GM21737 (cell line): ENCODE data around the gene CNTN5.

Source experiments
- ATAC-seq: cut with Tn5 transposase; IDR thresholded peaks from one replicate; pipeline ENCODE4 v1.9.1; 2021; ENCODE audit warnings: mild to moderate bottlenecking, moderate library complexity; ENCODE audit not compliant: unreplicated experiment

CNTN5 gene

DNA sequence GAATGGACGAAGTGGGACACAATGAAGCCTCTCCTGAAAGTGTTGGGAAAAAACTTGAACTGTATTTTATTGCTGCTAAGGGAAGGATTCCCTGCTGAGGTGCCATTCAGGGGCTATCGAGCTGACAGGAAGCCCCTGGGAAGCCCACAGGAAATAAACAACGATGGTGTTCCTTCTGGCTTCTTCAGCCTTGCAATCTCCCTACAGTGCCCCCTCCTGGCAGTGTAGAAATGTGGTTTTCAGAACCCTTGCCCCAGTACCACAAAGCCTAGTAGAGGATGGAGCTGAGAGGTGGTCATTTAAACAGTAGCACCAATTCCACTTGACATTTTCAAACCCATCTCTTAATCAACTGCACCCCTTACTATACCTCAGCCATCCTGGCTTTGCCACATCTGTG, 989.6 kb downstream of the CNTN5 start:
- ATAC-seq: no peak

DNA sequence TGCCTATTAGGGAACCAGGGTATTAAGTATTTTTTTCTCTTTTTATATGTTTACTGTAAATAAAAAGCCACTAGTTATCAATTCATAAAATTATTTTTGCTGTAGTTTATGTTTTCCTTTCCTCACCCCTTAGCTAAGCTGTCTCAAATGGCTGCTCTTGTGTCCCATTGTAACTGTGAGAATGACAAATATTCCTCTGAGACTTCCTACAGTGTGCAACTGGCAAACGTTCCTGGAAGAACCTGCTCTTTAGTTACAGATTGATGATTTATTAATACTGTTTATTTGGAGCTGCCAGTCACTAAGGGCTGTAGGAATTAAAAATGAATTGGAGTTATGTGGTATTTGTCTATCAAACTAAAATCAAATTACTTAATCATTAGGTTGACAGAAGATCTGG, 990.9 kb downstream of the CNTN5 start:
- ATAC-seq: no peak

DNA sequence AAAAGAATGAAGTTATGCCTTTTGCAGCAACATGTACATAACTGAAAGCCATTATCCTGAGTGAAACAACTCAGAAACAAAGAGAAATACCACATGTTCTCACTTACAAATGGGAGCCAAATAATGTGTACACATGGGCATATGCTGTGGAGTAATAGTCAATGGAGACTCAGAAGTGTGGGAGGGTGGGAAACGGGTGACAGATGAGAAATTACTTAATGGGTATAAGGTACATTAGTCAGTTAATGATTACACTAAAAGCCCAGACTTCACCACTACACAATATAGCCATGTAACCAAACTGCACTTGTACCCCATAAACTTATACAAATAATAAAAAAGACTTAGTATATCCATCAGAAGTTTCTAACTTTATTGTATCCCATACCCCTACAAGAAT, 992.3 kb downstream of the CNTN5 start:
- no peak for ATAC-seq

DNA sequence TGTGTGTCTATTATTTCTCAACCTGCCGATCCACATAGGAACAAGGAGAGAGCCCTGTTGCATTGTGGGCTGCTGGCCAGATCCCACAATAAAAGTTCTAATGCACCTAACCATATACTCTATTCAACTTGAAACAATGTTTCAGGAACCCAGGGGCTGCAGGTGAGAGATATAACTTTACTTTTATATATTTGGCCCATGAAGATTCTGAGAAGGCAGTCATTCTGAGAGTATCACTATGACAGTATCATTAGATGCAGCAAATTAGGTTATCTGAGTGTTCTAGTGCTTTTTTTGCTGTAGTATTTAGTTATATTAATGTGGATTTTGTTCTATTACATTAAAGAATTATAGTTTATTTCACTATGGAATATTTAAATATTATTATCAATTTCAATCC, 1011.2 kb downstream of the CNTN5 start:
- no peak for ATAC-seq

DNA sequence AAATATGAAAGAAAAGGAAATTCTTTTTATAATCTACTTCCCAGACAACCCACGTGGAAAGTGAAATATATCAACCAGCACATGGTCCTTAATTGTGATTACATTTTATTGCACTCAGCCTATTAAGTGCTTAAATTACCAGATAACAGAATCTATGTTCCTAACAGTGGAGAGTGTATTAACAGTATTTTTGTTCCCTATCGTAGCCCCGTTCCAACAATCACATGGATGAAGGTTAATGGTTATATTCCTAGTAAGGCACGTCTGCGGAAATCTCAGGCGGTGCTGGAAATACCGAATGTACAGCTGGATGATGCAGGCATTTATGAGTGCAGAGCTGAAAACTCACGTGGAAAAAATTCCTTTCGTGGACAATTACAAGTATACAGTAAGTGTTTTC, 1040.3 kb downstream of the CNTN5 start:
- no peak for ATAC-seq

DNA sequence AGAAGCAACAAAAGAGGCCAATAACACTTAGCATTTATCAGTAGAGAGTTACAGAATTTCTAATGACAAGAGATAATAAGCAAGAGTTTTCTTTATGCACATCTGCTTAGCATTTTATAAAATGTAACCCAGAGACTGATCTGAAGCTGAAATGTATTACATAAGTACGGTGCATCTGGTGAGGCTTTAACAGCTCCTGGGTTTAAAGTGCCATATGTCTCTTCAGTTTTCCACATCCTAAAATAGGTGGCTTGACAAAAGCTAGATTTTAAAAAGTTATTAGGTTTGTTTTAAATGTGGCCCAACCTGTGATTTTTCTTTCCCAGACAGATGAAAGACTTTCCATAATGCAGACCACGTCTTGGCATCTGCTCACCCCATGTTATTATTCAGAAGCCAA, 1045.7 kb downstream of the CNTN5 start:
- ATAC-seq: no peak

DNA sequence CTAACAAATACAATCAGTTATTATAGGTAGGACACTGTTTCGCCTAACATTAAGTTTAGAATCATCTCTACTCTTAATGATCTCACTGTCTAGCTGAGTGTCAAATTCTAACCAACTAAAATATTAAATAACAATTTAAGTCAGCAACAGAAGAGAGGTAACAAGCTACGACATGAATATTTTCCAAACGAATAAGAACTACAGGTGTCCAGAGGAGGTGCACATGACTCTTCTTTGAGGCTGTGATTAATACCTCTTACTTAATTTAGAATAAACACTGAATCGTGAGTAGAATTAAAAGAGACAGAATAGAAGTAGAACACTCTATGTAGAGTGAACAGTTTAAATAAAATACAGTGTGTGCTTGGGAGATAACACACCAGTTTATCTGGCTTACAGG, 1047.4 kb downstream of the CNTN5 start:
- no peak for ATAC-seq

DNA sequence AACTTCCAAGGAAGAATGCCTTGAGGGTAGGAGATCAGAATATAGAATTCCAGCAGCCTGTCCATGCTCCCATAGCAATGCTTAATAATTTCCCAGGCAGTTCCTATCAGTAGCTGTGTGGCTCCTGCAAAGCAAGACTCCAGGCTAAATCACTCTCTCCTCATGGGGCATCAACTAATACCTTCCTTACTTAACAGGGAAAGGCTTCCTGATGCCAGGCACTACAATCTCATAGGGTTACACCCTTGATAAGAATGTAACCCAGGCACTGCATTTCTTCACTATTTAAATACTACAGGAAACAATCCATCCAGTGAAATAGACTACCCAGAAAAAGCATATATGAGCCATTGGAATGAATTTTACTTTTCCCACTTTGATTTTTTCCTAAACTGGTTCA, 1051.4 kb downstream of the CNTN5 start:
- no peak for ATAC-seq

DNA sequence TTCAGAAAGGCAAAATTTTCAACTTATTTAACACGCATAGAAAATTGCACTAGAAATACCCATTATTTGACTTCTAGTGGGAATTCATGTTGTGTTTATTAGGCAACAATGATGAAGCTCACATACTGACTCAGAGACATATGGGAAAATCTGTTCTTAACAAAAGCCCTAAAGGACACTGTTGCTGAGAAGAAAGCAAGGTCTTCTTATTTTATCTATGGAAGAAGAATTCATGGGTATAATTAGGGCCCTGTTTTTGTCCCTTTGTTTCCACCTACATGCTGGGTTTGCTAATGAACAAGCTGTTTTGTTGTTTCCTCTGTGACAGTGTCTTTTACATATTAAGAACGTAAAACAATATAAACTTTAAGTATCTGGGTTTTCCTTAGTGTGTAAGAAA, 1059.6 kb downstream of the CNTN5 start:
- ATAC-seq: no peak

DNA sequence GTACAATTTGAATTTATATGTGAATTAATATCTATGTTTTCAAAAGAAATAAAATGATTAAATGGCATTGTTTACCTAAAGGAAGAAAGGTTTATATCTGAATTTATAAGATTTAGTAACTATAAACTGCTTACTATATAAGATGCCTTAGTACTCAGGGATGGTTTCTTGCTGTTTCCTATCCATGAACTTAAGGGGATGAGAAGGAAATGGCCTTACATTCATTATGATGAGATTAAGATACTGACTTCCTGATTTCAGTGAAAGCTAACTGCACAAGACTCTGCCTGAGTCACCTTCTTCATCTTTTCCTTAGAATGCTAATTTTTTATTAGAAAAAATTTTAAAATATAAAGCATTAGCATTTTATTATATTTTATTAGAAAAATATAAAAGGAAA, 1060.1 kb downstream of the CNTN5 start:
- no peak for ATAC-seq

DNA sequence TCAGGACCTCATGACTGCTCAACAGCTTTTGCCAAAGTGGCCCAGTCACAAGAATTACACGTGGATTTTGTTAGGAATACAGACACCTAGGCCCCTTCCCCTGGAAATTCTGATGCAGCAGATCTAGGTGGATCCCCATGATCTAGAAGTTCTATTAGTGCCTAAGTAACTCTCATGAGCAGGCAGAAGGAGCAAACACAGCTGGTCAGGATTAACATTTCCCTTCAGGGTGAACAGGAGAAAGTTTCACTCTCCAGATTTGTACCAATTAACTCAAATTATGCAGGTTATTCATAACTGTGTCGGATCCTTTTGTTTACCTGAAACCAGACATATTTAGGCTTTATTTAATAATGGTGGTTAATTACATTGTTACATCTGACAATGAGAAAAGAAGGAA, 1072.9 kb downstream of the CNTN5 start:
- no peak for ATAC-seq

DNA sequence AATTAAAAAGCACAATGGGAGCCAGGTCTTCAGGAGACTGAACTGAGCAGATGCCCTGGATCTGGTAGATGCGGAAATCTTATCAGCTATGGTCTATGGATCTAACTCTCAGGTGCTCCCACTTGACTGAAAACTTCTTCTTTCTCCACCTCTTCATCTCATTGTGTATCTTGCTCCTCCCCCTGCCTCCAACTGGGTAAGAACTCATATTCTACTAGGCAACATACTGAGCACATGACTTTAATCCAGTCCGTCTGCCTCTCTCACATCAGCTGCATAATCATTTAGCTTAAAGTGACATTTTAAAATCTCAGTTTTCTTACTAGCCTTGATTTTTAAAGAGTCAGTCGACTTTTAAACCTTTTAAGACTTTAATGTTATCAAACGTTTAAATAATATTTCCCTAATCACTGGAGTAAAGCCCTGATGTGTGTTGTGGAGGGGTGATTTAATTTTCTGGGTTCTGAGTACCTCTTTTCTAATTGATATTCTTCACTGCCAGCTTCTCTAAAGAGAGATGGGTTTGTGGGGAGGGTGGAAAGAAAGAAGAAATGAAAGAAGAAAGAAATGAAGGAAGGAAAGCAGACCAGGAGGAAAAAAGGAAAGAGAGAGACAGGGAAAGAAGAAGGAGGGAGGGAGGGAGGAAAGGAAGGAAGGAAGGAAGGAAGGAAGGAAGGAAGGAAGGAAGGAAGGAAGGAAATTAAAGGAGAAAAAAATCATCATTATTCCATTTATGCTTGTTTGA, 1073.5 kb downstream of the CNTN5 start:
- ATAC-seq: no peak

DNA sequence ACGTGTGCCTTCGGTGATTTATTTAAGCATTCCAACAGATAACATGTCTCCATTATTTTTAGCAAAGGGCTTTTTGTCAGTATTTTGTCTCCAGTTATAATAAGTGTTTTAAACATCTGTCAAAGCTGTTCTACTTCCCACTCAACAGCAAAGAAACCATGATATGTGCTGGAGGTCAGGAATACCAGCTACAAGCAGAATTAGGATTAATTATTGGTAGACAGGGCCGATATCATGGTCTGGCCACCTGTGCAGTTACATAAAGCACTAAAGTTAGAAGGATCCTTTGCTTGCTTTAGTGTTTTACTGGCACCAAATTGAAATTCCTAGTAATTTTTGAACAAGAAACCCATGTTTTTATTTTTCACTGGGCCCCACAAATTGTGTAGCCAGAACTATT, 1075.1 kb downstream of the CNTN5 start:
- ATAC-seq: no peak

DNA sequence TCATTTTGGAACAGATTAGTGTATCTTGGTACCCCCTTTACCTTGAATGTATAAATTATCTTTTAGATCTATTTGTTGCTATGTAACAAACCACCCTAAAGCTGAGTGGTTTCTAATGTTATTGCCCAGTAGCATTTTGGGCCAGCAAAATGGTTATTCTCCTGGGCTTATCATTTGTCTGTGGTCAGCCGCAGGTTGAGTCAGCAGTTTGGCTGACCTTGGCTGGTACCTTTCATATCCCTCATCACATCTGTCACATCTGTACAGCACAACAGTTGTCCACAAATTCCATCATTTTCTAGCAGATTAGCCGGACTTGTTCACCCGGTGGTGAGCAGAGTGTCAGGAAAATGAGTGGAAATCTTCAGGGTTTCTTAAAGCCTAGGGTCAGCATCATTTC, 1077.8 kb downstream of the CNTN5 start:
- no peak for ATAC-seq

DNA sequence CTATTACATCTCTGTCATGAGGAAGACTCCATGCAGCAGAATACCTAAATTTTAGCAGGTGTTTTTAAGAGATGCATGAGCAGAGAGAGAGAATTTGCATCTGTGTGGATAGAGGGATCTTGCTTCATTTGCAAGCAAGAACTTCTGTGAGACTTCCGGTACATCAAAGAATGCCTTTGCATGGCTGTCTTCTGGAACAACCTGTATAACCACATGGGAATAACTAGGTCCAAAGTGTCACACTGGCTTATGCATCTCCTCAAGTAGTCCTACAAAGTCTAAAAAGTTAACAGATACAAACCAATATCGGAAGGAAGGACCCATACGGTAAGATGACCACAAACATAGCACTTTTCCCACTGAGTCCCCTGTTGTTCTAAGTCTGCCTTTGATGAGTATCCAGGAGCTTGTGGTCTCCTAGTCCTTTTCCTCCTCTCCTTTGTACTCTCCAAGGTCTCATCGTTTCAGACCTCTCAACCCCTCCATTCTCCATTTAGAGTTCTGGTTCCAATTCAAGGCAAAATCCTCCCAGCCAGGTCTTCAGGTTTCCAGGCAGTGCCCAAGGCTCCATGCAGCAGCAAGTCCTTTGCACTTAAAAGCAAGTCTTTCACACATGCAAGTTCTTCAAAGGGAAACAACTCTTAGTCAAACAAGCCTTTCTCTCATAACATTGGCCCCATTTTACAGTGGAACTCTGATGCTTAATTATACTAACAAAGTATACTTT, 1084.7 kb downstream of the CNTN5 start:
- no peak for ATAC-seq

DNA sequence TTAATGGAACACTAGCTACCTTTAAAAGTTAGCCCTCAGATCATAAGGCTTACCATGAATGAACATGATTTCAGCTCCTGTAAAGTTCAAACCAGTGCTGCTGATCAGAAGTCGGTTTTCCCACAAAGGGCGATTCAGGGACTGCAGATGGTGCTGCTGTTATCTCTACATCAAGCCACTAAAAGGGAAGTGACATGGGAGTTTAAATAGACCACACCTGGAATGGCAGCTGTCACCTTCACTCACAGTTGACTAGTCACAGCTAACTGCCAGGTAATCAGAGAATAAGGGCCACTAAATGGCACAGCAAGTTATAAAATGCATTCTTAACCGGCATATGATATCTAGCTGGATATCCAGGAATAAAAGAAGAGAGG, 1085.2 kb downstream of the CNTN5 start:
- no peak for ATAC-seq

DNA sequence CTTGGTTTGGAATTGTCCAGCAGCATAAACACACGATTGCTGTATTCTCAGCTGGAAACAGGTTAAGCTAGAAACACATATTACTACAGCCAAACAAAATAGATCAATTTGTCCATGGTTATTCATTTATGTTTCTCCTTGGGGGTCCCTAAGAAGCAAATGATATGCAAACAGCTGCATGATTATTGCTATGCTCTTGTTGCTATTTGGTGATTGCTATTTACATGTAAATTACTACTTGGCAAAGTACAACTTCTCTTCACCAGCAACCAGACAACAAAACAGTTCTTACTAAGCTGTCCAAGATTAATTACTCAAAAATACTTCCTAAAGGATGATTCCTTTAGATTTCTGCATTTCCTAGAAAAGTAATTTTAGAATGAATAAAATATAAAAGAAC, 1098.4 kb downstream of the CNTN5 start:
- ATAC-seq: no peak

DNA sequence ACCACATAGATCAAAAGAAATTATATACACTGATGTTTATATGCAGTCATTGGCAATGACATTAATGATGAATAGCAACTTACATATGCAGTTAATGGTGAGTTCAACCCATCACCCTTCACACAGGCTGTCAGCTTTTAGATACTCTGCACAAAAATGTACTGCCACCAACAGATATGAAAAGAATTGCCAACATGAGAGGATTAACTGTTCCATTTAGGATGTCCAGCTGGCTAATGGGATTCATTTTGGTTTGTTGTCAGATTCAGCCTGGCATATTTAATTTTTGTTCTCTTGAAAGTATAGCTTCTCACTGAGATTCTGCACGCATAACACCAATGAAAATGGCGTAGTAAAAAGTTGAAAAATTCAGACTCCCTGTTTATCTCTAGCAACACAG, 1112.4 kb downstream of the CNTN5 start:
- ATAC-seq: no peak

DNA sequence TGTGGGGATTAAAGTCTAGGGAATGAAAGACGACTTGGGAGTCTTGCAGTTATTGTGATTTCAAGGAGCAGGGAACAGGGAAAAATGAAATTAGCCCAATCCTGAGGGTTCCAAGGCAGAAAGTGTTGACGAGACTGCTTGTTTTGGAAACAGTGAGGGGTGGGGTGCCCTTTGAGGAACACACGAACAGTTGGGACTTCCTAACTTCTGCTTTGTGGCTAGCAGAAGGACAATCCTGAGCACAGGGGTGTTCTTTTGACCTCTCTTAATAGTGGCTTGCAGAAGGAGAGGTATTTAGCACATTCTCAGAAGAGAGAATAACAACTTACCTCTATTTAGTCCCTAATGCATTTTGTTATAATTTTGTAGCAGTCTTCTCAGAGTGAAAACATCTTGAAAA, 1120.5 kb downstream of the CNTN5 start:
- no peak for ATAC-seq

DNA sequence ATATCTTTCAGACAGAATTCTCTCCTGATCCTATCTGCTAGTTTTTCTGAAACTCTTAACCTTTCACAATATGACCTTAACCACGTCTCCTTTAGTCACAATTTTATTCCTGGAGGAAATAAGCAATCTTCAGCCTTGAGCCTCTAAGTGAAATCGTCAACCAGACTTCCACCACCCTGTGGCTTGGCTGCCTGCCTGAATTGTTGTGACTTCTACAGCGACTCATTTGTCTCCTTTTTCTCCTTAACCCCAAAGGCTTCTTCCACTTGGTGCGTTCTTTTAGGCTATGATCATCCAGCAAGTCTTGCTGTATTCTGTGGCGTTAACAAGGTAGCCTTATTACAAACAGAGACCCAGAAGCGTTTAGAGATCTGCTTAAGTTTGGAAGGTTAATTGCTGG, 1131.2 kb downstream of the CNTN5 start:
- no peak for ATAC-seq

DNA sequence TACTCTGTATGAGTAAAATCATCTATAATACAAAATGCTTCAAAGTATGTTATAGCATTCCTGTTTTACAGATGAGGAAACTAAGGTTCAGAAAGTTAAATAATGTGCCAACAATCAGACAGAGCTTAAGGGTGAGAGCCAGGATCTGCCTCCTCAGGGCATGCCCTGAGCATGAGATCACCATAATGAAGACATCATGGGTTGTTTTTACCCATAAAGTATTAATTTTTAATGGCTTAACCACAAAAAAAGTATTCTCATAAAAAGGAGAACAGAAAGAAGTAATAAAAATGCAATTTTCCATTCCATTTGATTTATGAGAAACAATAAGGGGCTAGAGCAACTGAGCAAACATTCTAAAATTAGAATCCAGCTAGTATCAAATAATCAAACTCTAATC, 1132.0 kb downstream of the CNTN5 start:
- ATAC-seq: no peak

DNA sequence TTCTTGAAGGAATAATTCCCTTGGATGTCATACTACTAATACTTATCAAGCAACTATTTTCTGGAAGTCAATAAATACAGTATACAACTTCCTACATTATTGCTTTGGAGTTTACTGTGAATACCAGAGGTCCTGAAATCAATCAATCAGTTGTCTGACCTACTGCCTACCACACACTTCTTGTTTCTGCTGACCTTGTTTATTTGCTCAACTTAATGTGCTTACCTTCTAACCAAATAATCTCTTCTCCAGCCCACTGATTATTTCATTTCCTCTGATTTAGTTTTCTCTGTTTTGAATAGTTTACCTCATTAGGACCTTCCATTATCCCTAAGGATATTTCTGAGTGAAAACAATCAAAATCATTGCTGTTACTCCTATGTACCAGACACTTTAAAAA, 1142.7 kb downstream of the CNTN5 start:
- no peak for ATAC-seq

DNA sequence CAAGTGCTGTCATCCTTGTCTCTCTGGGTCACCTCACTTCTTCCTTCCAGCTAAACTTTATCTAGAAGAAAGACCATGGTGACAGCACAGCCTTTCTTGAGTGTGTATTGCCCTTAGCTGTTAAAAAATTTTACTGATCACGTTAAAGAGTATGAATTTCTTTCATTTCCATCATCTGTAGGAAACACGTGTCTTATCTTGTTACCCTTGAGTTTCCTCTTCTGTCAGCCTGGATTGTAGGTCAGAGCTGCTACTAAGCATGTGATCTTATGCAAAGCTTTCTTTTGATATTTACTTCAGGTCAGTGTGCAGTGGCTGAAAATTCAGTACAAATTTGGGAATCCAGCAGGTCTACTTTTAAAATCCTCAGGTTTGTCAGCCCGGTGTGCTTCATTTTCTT, 1154.1 kb downstream of the CNTN5 start:
- ATAC-seq: no peak
